GM21447 (cell line): Measurements from ENCODE around the gene WBP1L.
A peak's percentile ranks its signal among the peaks of the same experiment; 100 is the strongest.
"Not testable (repeated sequence)": the region's sequence is repeated elsewhere in the genome, so short reads cannot be mapped to it uniquely, and the experiment has no call there.

ENCODE experiments used
- ATAC-seq: cut with Tn5 transposase; IDR thresholded peaks from one replicate; pipeline ENCODE4 v1.9.1; 2021; ENCODE audit not compliant: unreplicated experiment

WBP1L gene

DNA sequence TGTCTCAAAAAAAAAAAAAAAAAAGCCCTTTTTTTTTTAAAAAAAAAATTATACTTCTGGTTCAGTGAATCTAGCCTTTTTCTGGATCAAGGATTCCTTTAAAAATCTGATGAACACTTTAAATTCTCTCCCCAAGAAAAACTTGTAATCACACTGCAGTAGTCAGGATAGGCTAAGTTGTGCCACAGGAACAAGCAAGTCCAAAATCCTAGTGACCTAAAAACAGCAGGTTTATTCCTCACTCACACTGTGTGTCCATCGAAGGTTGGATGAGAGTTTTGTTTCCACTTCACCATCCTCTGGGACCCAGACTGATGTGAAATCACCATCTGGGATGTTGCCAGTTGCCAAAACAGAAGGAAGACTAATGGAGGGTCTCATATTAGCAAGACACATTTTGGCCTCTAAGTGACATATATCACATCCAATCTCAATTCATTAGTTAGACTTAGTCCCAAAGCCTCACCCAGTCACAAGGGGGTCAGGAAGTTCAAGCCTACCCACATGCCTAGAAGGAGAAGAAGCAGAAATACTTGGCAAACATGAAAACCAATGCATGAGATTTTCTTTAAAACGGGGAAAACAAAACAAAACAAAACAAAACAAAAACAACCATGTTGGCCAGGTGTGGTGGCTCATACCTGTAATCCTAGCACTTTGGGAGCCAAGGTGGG, 60.8 kb downstream of the WBP1L start:
- no peak for ATAC-seq

DNA sequence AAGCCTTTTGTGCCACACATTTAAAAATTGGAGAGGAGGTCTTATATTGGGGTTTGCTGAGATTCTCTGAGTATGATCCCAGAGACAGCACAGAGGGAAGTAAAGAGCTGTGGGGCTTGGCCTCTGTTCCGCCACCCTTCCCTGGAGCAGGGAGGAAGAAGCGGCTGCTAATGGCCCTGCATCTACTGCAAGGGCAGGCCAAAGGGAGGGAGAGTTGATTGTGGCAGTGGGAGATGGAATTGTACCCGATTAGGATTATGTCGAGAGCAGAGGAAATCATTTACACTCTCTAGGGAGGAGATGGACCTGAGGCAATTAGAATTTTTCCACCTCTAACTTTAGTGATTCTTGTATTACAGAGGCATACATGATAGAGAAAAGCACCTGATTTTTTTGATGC, 64.6 kb downstream of the WBP1L start:
- no peak for ATAC-seq

DNA sequence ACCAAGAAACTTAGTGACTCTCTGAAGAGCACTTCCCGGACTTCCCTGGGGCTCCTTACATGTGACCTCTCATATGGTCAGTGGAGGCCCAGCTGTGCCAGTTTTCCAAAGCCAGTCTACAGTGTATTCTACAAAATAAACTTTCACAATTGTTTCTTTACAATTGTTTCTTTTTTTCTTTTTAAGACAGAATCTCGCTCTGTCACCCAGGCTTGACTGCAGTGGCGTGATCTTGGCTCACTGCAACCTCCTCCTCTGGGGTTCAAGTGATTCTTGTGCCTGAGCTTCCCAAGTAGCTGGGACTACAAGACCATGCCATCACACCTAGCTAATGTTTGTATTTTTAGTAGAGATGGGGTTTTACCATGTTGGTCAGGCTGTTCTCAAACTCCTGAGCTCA, 67.6 kb downstream of the WBP1L start:
- no peak for ATAC-seq

DNA sequence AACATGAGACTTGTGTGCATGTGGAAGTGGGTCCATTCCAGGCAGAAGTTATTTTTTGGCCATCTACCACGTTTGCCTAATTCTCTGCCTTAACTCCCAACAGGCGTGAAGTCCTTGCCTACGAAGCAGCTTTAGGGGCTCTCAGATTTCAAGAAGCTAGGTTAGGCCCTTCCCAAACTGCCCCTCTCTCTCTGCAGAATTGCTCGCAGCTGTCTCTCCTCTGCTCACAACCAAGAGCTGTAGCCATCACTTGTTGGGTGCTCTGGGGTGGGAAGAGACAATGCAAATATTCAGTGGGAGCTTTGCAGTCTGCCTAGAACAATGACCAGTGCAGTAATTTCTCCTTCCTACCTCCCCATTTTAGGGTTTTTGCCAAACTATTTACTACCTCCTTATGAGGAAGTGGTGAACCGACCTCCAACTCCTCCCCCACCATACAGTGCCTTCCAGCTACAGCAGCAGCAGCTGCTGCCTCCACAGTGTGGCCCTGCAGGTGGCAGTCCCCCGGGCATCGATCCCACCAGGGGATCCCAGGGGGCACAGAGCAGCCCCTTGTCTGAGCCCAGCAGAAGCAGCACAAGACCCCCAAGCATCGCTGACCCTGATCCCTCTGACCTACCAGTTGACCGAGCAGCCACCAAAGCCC, 68.6 kb downstream of the WBP1L start:
- peak; percentile 55 for ATAC-seq

DNA sequence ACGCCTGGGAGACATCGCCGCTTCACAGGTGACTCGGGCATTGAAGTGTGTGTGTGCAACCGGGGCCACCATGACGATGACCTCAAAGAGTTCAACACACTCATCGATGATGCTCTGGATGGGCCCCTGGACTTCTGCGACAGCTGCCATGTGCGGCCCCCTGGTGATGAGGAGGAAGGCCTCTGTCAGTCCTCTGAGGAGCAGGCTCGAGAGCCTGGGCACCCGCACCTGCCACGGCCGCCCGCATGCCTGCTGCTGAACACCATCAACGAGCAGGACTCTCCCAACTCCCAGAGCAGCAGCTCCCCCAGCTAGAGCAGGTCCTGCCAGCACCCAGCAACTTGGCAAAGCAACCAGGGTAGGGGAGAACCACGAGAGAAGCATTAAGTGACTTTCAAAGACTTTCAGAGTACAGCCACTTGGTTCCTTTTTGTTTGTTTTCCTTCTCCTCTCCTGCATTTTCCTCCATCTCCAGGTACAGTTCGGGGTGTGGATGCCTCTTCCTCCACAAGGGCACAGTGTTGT, 69.3 kb downstream of the WBP1L start:
- ATAC-seq, result no peak

DNA sequence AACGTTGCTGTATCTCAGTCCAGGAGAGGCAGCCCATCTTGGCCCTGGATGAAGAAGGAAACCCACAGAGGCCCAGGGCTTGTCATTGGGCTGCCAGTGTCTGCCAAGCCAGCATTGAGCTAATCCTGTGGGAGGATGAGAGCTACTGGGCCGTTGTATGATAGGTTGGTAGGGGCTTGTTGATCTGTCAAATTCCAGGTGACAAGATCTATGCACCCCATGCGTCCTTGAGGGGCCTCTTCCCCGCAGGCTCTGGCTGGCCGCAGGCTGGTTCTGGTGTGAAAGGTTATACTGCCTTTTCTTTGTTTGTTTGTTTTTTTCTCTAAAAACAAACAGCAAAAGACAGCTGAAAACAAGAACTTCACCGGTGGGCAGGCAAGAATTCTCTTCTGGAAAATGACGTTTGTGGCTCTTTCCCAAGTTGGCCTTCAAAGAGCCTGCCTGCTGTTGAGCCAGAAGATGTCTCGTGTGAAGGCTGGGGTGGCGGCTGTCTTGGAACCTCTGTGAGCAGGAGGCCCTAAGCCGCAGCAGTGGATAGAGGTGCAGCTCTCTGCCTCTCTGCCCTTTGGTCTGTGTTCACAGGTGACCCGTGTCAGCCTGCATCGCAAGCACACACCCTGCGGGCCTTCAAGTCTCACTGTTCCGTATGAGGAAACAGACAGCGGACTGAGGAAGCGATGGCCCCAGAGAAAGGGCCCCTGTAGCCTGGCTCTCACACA, 70.1 kb downstream of the WBP1L start:
- ATAC-seq, result no peak

DNA sequence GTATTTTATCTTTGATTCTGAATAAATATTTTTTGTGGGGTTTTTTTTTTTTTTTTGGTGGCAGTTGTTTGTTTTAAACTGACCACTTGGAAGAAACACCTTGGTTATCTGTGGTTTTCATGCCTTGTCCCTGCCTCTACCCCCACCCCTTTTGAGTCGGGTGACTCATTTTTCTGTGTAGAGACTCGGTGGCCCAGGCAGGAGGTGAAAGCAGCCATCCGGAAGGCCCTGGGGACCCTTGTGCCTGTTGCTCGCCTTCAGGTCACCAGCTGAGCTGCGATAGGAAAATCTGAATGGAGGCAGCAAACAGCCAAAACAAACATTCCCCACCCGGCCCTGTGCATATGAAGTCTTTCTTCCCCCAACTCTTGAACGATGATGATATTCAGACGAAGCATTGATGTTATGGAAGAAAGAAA, 70.7 kb downstream of the WBP1L start:
- no peak for ATAC-seq

DNA sequence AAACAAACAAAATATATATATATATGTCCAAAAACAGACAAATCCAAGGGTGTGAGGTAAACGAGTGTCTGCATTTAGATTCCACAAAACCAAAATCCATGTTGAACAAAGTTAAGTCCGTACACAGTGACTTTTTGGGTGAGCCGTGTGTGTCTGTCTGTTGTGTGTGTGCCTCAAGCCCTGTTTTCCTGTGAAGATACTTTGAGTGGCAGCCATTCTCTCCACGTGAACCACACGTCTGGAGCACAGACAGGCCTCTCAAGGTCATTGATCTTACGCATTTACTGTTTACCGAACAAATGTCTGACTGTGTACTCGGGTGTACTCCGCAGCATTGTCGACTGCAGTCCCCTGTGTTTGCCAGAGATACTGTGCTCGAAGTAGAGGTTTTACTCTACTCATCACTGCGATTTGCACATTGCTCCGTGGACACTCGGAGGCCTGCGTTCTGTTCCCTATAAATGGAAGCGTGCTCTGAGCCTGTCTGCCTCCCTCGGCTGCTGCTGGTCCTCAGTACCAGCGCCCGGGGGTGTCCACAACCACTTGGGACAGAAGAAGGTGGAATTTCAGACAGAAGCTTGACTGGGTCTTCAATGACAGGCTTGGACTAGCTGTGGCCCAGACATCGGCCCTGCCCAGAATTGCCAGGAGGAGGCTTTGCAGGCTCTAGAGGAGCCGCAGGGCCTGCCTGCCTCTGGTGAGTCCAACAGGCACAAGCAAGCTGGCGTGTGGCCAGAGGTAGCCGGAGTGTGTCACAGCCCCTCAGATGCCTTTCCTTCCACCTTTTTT, 71.3 kb downstream of the WBP1L start:
- no peak for ATAC-seq

DNA sequence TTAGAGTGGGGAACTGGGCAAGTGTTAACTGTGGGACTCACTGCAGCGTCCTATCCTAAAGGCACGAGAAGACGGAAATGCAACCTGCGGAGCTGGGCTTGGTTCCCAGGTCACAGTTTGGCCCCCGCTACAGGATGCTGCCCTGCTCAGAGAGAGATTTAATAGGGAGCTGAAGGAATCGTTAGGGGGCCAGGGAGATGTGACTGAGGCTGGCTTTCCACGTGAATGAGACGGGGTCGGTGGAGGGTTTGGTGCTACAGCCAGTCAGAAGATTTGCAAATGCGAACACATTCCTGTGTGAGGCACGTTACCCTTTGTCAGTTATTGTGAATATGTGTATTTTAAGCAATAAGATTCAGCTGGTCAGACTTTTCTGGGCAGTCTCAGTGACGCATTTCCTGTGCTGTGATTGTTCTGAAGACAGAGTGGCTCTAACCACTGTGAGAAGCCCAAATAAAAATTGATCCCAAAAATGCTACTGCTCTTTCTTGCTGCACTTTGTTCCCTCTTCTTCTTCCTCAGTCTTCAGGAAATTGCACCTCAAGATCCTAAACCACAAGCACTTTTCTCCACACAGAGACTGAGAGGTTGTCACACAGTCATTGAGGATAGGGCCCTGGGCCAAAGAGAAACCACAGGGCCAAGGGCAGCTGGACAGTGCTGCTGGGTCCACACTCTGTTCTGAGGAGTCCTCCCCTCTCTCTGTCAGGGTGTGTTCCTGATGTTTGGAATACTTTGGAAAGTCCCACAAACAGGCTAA, 72.2 kb downstream of the WBP1L start:
- no peak for ATAC-seq

DNA sequence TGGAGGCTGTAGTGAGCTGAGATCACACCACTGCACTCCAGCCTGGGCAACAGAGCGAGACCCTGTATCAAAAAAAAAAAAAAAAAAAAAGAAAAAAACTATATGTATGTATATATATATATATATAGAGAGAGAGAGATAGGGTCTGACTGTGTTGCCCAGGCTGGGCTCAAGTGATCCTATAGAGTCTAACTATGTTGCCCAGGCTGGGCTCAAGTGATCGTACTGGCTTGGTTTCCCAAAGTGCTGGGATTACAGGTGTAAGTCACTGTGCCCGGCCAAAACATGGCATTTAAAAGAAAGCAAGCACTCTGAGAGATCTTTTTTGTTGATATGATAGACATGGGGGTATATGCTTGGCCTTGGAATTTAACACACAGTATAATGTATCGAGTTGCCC, 73.4 kb downstream of the WBP1L start:
- ATAC-seq, result no peak

DNA sequence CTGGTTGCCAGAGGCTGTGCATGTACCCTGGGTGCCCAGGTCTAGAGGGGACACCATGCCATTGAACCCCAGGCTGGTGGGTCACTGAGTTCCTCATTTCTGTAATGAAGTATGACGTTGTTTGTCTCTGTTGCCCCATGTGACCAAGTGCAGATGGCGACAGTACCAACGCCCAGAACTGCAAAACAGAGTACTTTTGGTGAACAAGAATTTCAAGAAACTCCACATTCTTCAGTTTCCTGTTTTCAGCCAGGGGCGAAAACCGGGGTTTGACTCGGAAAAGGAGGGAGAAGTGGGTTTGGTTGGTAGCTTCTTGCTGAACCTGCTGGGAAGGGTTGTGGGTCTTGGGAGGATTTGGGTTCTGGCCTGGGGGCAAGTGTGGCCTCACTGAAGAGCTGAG, 75.3 kb downstream of the WBP1L start:
- no peak for ATAC-seq

DNA sequence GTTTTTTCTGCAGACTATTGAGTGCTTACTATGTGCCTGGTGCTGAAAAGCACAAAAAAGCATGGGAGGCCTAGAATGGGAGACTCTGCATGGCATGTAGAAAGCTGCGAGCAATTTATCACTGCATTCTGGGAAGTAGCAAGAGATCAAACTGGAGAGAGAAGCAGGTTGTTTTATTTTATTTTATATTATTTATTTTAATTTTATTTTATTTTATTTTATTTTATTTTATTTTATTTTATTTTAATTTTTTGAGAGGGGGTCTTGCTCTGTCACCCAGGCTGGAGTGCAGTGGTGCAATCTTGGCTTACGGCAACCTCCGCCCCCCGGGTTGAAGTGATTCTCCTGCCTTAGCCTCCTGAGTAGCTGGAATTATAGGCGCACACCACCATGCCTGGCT, 76.3 kb downstream of the WBP1L start:
- ATAC-seq, result not testable (repeated sequence)

DNA sequence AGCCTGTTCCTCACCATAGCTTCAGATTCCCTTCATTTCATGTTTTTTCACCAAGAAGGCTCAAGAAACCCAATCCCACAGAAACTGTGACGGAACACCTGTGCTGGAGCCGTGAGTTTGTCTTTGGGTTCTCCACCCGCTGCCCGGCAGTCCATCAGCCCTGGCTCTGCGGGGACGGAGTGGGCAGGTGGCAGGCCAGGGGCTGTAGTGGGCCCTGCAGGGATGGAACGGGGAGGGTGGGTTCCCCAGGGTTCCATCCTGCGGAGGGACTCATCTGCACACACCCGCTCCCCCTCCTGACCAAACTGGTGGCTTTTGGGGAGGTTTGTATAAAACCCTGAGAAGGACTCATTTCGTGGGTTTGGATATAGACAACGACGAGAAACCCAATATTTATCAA, 78.5 kb downstream of the WBP1L start:
- no peak for ATAC-seq

DNA sequence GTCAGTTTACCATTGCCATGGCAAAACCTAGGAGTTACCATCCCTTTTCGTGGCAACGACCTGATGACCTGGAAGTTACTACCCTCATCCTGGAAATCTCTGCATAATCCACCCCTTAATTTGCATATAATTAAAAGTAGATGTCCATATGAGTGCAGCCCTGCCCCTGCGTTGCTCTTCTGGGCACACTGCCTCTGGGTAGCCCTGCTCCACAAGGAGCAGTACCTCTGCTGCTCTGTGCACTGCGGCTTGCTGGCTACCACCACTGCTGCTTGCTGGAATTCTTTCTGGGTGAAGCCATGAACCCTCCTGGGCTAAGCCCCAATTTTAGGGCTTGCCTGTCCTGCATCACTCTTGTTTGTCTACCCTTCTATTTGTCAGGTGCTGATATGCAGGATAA, 80.9 kb downstream of the WBP1L start:
- no peak for ATAC-seq

DNA sequence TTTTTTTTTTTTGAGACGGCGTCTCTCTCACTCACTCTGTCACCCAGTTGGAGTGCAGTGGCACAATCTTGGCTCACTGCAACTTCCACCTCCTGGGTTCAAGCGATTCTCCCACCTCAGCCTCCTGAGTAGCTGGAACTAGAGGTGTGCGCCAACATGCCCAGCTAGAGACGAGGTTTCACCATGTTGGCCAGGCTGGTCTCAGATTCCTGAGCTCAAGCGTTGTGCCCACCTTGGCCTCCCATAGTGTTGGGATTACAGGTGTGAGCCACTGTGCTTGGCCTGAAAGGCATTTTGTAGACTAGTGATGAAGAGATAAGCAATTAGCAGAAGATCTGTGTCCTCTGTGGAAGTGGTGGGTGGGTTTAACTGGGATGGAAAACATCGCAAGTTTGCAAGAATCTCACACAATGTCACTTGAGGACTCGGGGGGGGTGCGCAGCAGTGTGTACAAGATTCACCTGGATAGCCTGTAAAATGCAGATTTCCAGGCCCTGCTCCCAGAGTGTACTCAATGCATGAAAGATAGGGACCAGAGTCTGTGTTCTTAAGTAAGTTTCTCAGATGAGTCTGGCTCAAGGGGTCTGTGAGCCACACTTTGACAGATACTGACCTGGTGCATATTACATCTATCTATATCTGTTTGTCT, 82.5 kb downstream of the WBP1L start:
- ATAC-seq, result no peak

DNA sequence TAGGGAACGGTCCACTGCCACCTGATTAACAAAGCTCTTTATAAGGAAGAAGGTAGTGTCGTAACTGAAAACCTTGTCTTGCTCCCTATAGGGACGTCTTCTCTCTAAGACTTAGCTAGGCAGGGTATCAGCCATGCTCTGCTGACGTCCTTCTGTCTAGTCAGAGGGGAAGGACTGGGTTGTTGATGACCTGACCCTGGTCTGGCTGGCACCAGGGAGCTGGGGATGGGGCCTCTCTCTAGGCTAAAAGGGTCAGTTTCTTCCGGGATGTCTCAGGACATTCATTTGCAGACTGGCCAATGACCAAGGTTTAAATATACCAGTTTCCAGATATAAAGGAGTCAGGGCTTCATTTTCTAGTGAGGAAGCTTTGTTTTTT, 83.8 kb downstream of the WBP1L start:
- ATAC-seq, result no peak

DNA sequence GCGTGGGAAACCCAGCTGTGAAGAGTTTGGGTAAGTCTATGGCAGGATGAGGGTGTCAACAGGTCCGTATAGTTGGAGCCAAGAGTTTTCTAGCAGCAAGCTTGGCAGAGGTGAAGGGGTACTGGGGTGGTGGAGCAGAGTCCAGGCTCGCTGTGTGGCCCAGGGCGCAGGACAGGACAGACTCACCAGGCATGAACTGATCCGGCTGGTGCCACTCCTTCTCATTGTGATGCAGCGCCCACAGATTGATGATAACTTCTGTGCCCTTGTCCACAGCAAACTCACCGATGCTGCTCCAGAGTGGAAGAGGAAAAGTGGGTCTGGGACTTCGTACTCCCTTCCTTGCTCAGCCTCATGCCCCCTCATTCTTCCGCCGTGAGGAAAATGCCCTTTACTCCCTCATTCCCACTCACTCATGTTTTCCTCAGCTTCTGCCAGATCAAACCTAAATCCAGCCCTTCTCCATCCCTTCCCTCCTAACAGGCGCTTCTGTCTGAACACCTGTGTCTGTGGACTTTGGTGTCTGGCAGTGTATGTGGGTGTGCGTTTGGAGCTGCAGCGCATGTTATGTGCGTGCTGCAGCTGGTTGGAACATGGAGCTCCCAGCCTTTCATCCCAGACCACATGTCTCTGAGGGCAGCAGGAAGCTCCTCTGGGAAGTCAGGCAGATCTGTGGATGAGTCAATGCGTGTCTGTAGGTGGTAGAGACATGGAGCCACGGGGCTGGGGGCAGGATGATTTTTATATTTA, 87.7 kb downstream of the WBP1L start:
- no peak for ATAC-seq

DNA sequence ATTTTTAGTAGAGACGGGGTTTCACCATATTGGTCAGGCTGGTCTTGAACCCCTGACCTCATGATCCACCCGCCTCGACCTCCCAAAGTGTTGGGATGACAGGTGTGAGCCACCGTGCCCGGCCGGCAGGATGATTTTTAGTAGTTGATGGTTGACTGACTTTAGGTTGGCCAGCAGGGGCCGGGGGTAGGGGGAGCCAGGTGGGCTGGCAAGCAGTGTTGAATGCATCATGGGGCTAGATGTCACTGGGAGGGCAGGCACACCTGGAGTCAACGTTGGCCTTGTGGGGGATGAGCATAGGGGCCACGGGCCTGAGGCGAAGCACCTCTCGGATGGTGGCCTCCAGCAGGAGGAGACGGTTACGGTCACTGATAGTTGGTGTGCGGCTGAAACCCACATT, 88.5 kb downstream of the WBP1L start:
- no peak for ATAC-seq

DNA sequence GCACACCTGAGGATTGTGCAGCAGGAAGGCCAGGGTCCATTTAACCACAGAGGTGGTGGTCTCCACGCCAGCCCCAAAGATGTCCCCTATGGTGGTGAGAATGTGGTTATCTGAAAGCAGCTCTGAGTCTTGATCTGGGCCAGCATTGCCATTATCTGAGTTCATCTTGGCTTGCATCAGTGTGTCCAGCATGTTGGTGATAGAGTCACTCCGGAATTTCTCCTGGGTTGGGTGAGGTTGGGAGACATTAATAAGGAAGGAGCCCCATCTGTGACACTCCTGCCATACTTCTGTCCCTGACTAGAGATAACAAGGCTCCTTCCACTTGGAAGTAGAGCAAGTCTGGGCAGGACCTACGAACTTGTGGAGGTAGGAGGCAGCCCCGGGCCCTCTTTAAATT, 89.2 kb downstream of the WBP1L start:
- ATAC-seq, result no peak
